Vagina (tissue), 2 donors: ENCODE measurements around the gene CAND1.

Experiments used
- POLR2A ChIP-seq, 2 donors: fragments of 450-650 bp; IDR thresholded peaks; one replicate each; pipeline ENCODE4 v1.6.1; 2017; ENCODE audit warnings: antibody characterized with exemption in 2 of 2, mild to moderate bottlenecking in 2 of 2, moderate library complexity in 2 of 2
- POLR2AphosphoS5 ChIP-seq, 2 donors: sonication (generic); formaldehyde crosslinking; IDR thresholded peaks; one replicate each; pipeline ENCODE4 v1.9.0; 2017; ENCODE audit warnings: antibody characterized with exemption in 2 of 2, mild to moderate bottlenecking in 2 of 2, low read depth in 1 of 2; ENCODE audit not compliant: insufficient read depth in 1 of 2
- TF ChIP-seq, protein P1 (sequence below), 3 experiments: fragments of 450-650 bp in 2 of 3; fragments of 200-600 bp in 1 of 3; sonication (generic) in 1 of 3; IDR thresholded peaks; one replicate each; pipeline ENCODE4 v1.5.1; 2017 to 2019; ENCODE audit warnings: antibody characterized with exemption in 3 of 3, mild to moderate bottlenecking in 2 of 3, moderate library complexity in 2 of 3

DNA sequence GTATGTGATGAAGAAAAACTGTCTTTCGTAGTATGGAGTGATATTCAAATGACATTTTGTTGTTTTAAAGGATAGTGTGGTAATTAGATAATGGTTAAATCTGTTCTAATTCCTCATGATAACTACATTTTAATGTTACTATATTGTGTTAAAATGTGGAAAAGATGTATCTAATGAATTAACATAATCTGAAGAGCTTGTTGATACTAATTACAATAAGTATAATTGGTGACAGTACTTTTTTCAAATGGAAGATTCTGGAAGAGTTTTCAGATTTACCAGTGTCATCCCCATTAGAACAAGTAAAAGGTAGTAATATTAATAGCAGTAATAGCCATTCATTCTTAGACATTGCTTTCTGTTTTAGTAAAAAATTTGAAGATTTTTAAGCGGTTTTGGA is 37.6 kb downstream of the CAND1 start:
- TF ChIP-seq, protein P1, sequence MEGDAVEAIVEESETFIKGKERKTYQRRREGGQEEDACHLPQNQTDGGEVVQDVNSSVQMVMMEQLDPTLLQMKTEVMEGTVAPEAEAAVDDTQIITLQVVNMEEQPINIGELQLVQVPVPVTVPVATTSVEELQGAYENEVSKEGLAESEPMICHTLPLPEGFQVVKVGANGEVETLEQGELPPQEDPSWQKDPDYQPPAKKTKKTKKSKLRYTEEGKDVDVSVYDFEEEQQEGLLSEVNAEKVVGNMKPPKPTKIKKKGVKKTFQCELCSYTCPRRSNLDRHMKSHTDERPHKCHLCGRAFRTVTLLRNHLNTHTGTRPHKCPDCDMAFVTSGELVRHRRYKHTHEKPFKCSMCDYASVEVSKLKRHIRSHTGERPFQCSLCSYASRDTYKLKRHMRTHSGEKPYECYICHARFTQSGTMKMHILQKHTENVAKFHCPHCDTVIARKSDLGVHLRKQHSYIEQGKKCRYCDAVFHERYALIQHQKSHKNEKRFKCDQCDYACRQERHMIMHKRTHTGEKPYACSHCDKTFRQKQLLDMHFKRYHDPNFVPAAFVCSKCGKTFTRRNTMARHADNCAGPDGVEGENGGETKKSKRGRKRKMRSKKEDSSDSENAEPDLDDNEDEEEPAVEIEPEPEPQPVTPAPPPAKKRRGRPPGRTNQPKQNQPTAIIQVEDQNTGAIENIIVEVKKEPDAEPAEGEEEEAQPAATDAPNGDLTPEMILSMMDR (IDR thresholded peaks at IDR 0.05), result no peak
- TF ChIP-seq POLR2AphosphoS5 (IDR thresholded peaks at IDR 0.05; ENCODE audit: insufficient read depth in 1 of 2, low read depth in 1 of 2), result no peak
- TF ChIP-seq POLR2A (IDR thresholded peaks at IDR 0.05), result no peak
